IMR-90 (cell line): Measurements from ENCODE around the gene ART4. TPM values are rescaled to one million over a fixed set of nuclear protein-coding genes. Genes with fewer than 3 reads are reported as not detected.

Experiments used
- ATAC-seq: fragments of 200-7000 bp; cut with Tn5 transposase; 2 replicates; pipeline ENCODE4 v1.9.1; 2020; ENCODE audit warnings: low read depth, mild to moderate bottlenecking, moderate library complexity
- BruUV-seq: library from RNA; stranded (reverse); fragments of 400-500 nt; replicated peaks from 2 replicates; lab custom pipeline; 2021; lab: Mats Ljungman, UMichigan
- CTCF ChIA-PET: fragments of 300-600 bp; formaldehyde crosslinking; extraction: SDS; loops from one replicate; lab custom pipeline; 2021; ENCODE audit warnings: antibody characterized with exemption; lab: Yijun Ruan, JAX
- POLR2A ChIA-PET: fragments of 300-600 bp; sonication (Branson Sonifier 250); formaldehyde crosslinking; loops from one replicate; lab custom pipeline; 2022; ENCODE audit warnings: antibody characterized with exemption; ENCODE audit not compliant: unreplicated experiment; lab: Charles Lee
- DNase-seq: peaks from one replicate; pipeline ENCODE4 v3.0.0; 2013
- H2AFZ ChIP-seq: replicated peaks from 2 replicates; pipeline ENCODE3; 2013; ENCODE audit warnings: low read length, mild to moderate bottlenecking; ENCODE audit not compliant: poor library complexity
- H2AK5ac ChIP-seq: 2 replicates; pipeline ENCODE4 v1.6.1; 2013; ENCODE audit warnings: low read depth, low read length, inconsistent platforms
- H2AK9ac ChIP-seq: replicated peaks from 2 replicates; pipeline ENCODE3; 2013; ENCODE audit warnings: mild to moderate bottlenecking, low read depth, low read length, moderate library complexity; ENCODE audit not compliant: poor library complexity
- H2BK120ac ChIP-seq: 2 replicates; pipeline ENCODE4 v1.6.1; 2013; ENCODE audit warnings: low read depth, low read length, inconsistent platforms
- H2BK15ac ChIP-seq: 3 replicates; pipeline ENCODE4 v1.6.1; 2013; ENCODE audit warnings: low read depth, low read length, inconsistent platforms
- H2BK20ac ChIP-seq: 2 replicates; pipeline ENCODE4 v1.6.1; 2013; ENCODE audit warnings: low read depth, mild to moderate bottlenecking, inconsistent platforms, low read length, moderate library complexity
- H2BK5ac ChIP-seq: 2 replicates; pipeline ENCODE4 v1.6.1; 2013; ENCODE audit warnings: mild to moderate bottlenecking, low read depth, low read length, inconsistent platforms; ENCODE audit not compliant: poor library complexity, severe bottlenecking
- H3K14ac ChIP-seq: replicated peaks from 2 replicates; pipeline ENCODE4 v1.6.1; 2013; ENCODE audit warnings: low read depth, low read length, inconsistent platforms
- H3K18ac ChIP-seq: 2 replicates; pipeline ENCODE4 v1.6.1; 2013; ENCODE audit warnings: low read depth, low read length, control low read depth
- H3K23ac ChIP-seq: 2 replicates; pipeline ENCODE4 v1.6.1; 2013; ENCODE audit warnings: low read depth, low read length, inconsistent platforms
- H3K27ac ChIP-seq: 2 replicates; pipeline ENCODE4 v1.5.1; 2013; ENCODE audit warnings: mild to moderate bottlenecking, control low read depth, low read length; ENCODE audit not compliant: insufficient read depth
- H3K27me3 ChIP-seq: 2 replicates; pipeline ENCODE4 v1.6.1; 2013; ENCODE audit warnings: low read length; ENCODE audit not compliant: control insufficient read depth, insufficient read depth
- H3K36me3 ChIP-seq: 2 replicates; pipeline ENCODE4 v1.6.1; 2013; ENCODE audit warnings: low read length, mixed read lengths; ENCODE audit not compliant: control insufficient read depth, insufficient read depth
- H3K4ac ChIP-seq: 2 replicates; pipeline ENCODE4 v1.6.1; 2013; ENCODE audit warnings: low read depth, low read length, inconsistent platforms
- H3K4me1 ChIP-seq: 2 replicates; pipeline ENCODE4 v1.6.1; 2013; ENCODE audit warnings: low read length, mixed read lengths; ENCODE audit not compliant: control insufficient read depth, insufficient read depth
- H3K4me2 ChIP-seq: 2 replicates; pipeline ENCODE4 v1.6.1; 2013; ENCODE audit warnings: low read depth, mild to moderate bottlenecking, control low read depth, low read length, moderate library complexity
- H3K4me3 ChIP-seq: 2 replicates; pipeline ENCODE4 v1.5.1; 2013; ENCODE audit warnings: low read depth, mild to moderate bottlenecking, control low read depth, low read length, moderate library complexity; ENCODE audit not compliant: insufficient read depth
- H3K56ac ChIP-seq: 2 replicates; pipeline ENCODE4 v1.6.1; 2013; ENCODE audit warnings: low read length, inconsistent platforms; ENCODE audit not compliant: insufficient read depth; ENCODE audit errors: extremely low read depth
- H3K79me1 ChIP-seq, 2 experiments: 2 replicates each; pipeline ENCODE4 v1.6.1; 2013; ENCODE audit warnings: low read length in 2 of 2, inconsistent platforms in 1 of 2, low read depth in 1 of 2
- H3K9ac ChIP-seq: 2 replicates; pipeline ENCODE4 v1.6.1; 2013; ENCODE audit warnings: low read depth, low read length, control low read depth
- H3K9me1 ChIP-seq: 2 replicates; pipeline ENCODE4 v1.6.1; 2013; ENCODE audit warnings: low read length, inconsistent platforms; ENCODE audit not compliant: insufficient read depth
- H3K9me3 ChIP-seq: 2 replicates; pipeline ENCODE4 v1.6.1; 2013; ENCODE audit warnings: low read length; ENCODE audit not compliant: control insufficient read depth, insufficient read depth
- H4K20me1 ChIP-seq: 2 replicates; pipeline ENCODE4 v1.6.1; 2013; ENCODE audit warnings: low read length, inconsistent platforms; ENCODE audit not compliant: insufficient read depth
- H4K5ac ChIP-seq: 2 replicates; pipeline ENCODE4 v1.6.1; 2013; ENCODE audit warnings: mild to moderate bottlenecking, low read depth, low read length, control low read depth
- H4K8ac ChIP-seq, 2 experiments: 2 replicates each; pipeline ENCODE4 v1.6.1; 2013; ENCODE audit warnings: low read depth in 2 of 2, low read length in 2 of 2, control low read depth in 1 of 2, inconsistent platforms in 1 of 2
- H4K91ac ChIP-seq: 2 replicates; pipeline ENCODE4 v1.6.1; 2013; ENCODE audit warnings: low read depth, low read length, inconsistent platforms; ENCODE audit not compliant: insufficient read depth
- MAFK ChIP-seq: IDR thresholded peaks from 2 replicates; pipeline ENCODE4 v1.6.1; 2012; ENCODE audit warnings: low read depth, low read length, improper control_type of control experiment
- RCOR1 ChIP-seq: IDR thresholded peaks from 2 replicates; pipeline ENCODE4 v1.6.1; 2012; ENCODE audit warnings: mild to moderate bottlenecking, low read length, improper control_type of control experiment; ENCODE audit not compliant: insufficient replicate concordance
- WGBS, 2 experiments: methylation state at CpG; one replicate each; pipeline versions ENCODE4 v1.1.5 to v1.1.7; 2013; ENCODE audit warnings: missing lambda C conversion rate in 2 of 2; ENCODE audit not compliant: insufficient read length in 1 of 2; ENCODE audit errors: extremely low coverage in 2 of 2; 5-methylcytosine and 5-hydroxymethylcytosine counted together
- dilution Hi-C: fragments of 300-500 bp; cut with HindIII; formaldehyde crosslinking; loops from one replicate; pipeline ENCODE4 v1.14.3; 2018; ENCODE audit warnings: low sequenced_read_pairs; ENCODE audit not compliant: unreplicated experiment
- in situ Hi-C: fragments of 300-500 bp; cut with MboI; formaldehyde crosslinking; loops from 3 replicates; pipeline ENCODE4 v1.14.3; 2019; ENCODE audit warnings: low sequenced_read_pairs, inconsistent platforms, mixed read lengths
- intact Hi-C: fragments of 100-400 bp; cut with micrococcal nuclease; formaldehyde crosslinking; loops from 2 replicates; pipeline ENCODE4 v1.10.0; 2022
- polyA plus RNA-seq, 3 experiments: library from polyadenylated mRNA; depleted of rRNA; stranded (reverse); fragments of >200 nt; gene quantifications; 2 replicates each; pipeline ENCODE4 v1.2.3, GENCODE V29; 2012; ENCODE audit warnings: low replicate concordance in 1 of 3
- total RNA-seq: library from RNA; depleted of rRNA; stranded (reverse); fragments of >200 nt; gene quantifications from 2 replicates; pipeline ENCODE4 v1.2.3, GENCODE V29; 2012
- TF ChIP-seq, protein P1 (sequence below): fragments of 150-350 bp; IDR thresholded peaks from 2 replicates; pipeline ENCODE4 v1.6.1; 2016; ENCODE audit warnings: low read depth, mild to moderate bottlenecking, low read length, moderate library complexity, borderline replicate concordance

ART4 gene
- total and polyA plus RNA-seq, 2 of the 4 experiments (the other 2 are of a cell fraction) = not detected

DNA sequence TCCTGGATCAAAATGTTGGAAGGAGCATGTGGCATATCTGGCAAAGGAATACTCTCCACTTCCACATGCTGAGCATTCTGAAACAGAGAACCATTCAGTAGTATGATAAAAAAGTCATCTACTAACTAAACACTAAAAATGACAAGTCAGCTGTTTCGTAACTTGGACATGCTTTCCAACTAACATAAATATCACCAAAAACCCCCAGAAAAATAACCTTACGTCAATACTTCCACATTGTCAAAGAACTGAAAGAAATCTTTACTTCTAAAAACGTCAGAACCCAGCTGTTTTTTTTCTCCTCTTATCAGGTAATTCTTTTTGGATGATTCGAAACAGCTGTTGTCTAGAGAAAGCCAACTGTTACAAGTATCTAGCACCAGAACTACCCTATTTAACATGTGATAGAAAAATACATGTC, 48.3 kb downstream of the ART4 start:
- no TSS peak for BruUV-seq
- Histone ChIP-seq H4K20me1 (no peaks in the 10 kb centered on the region), H4K91ac (no peak overlapping the region), H3K14ac (no peak overlapping the region), H2AK9ac (no peak overlapping the region), H3K9me1 (no peaks in the 10 kb centered on the region), H2BK5ac (peak overlapping the region; percentile 41), H3K18ac (no peak overlapping the region), H3K9me3 (no peaks in the 10 kb centered on the region), H3K27me3 (no peaks in the 10 kb centered on the region), H4K8ac (no peak overlapping the region), H4K5ac (no peak overlapping the region), H3K4ac (no peak overlapping the region), H3K27ac (peak overlapping the region; percentile 20; the same call in 1 of the 2 replicates), H3K4me2 (no peak overlapping the region), H3K9ac (no peak overlapping the region), H3K4me3 (no peak overlapping the region), H3K56ac (no peak overlapping the region), H2BK15ac (no peak overlapping the region), H3K4me1 (0 out of 2 replicates have a peak, but pooled peaks cover 3% of the 10 kb centered on the region), H3K79me1 (peaks cover 6 to 8% of the 10 kb centered on the region in 2 experiments), H2BK120ac (no peak overlapping the region), H2AFZ (no peak overlapping the region), H3K36me3 (peaks cover 28% of the 10 kb centered on the region), H2AK5ac (no peak overlapping the region), H2BK20ac (no peak overlapping the region), H3K23ac (no peak overlapping the region)
- in situ Hi-C loops = loop anchor here (25.0 kb wide), 2 partner anchors 408 to 1092 kb away; partner anchors contain the start of gene STRAP
- WGBS, 2 experiments = no CpG with 5 or more reads among the region's 4 CpGs
- peak; percentile 75 for DNase-seq
- dilution Hi-C loops = no loop called here
- intact Hi-C loops = no loop called here
- POLR2A ChIA-PET = no interaction called here
- TF ChIP-seq MAFK (peak; percentile 92), RCOR1 (no peak)
- TF ChIP-seq, protein P1, sequence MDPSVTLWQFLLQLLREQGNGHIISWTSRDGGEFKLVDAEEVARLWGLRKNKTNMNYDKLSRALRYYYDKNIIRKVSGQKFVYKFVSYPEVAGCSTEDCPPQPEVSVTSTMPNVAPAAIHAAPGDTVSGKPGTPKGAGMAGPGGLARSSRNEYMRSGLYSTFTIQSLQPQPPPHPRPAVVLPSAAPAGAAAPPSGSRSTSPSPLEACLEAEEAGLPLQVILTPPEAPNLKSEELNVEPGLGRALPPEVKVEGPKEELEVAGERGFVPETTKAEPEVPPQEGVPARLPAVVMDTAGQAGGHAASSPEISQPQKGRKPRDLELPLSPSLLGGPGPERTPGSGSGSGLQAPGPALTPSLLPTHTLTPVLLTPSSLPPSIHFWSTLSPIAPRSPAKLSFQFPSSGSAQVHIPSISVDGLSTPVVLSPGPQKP = no peak
- peak; percentile 51 for ATAC-seq
- CTCF ChIA-PET = no interaction called here
